Measurements from ENCODE around the gene NAPA.

NAPA gene

GRCh38 chr19:47467914-47468313 is 46.9 kb downstream of the NAPA start:
- no peaks in the 10 kb centered on the region for H3K9me3 ChIP-seq (ENCODE audit: insufficient read depth, low read depth, low read length)
- H4K20me1 ChIP-seq (ENCODE audit: insufficient read depth, low read length, poor library complexity, severe bottlenecking), result no peaks in the 10 kb centered on the region
- no peaks in the 10 kb centered on the region for H3K27me3 ChIP-seq (ENCODE audit: insufficient read depth, low read length, poor library complexity, severe bottlenecking)

GRCh38 chr19:47465957-47466356 is 48.9 kb downstream of the NAPA start:
- no peak overlapping the region for H3K9ac ChIP-seq (ENCODE audit: low read depth, low read length, poor library complexity, severe bottlenecking)

More at GRCh38 chr19:47467914-47468313, 46.9 kb downstream of the NAPA start:
- TF ChIP-seq EZH2phosphoT487 (IDR thresholded peaks at IDR 0.05; ENCODE audit: borderline replicate concordance) (no peak), CTCF (conservative IDR thresholded peaks at IDR 0.05; ENCODE audit: low read length) (no peak)
- Histone ChIP-seq H3K4me3 (ENCODE audit: low read length, poor library complexity, severe bottlenecking) (no peak overlapping the region), H3K9ac (ENCODE audit: low read depth, low read length, poor library complexity, severe bottlenecking) (no peak overlapping the region), H2AFZ (ENCODE audit: low read length) (no peak overlapping the region), H3K4me2 (ENCODE audit: low read depth, low read length, poor library complexity, severe bottlenecking) (no peak overlapping the region), H3K79me2 (ENCODE audit: insufficient read depth, low read length) (no peaks in the 10 kb centered on the region), H3K36me3 (ENCODE audit: insufficient read depth, low read length) (no peaks in the 10 kb centered on the region), H3F3A (ENCODE audit: low read depth) (no peaks in the 10 kb centered on the region), H3K4me1 (ENCODE audit: insufficient read depth, low read length, poor library complexity, severe bottlenecking) (no peaks in the 10 kb centered on the region), H3K9me2 (replicated peaks; ENCODE audit: low read depth, low read length) (no peaks in the 10 kb centered on the region)

GRCh38 chr19:47464675-47465419 is 50.0 kb downstream of the NAPA start:
- Histone ChIP-seq H3K9ac (ENCODE audit: low read depth, low read length, poor library complexity, severe bottlenecking) (no peak overlapping the region), H3K79me2 (ENCODE audit: insufficient read depth, low read length) (no peaks in the 10 kb centered on the region), H2AFZ (ENCODE audit: low read length) (no peak overlapping the region), H4K20me1 (ENCODE audit: insufficient read depth, low read length, poor library complexity, severe bottlenecking) (no peaks in the 10 kb centered on the region), H3K4me1 (ENCODE audit: insufficient read depth, low read length, poor library complexity, severe bottlenecking) (no peaks in the 10 kb centered on the region), H3K9me3 (ENCODE audit: insufficient read depth, low read depth, low read length) (no peaks in the 10 kb centered on the region), H3K4me3 (ENCODE audit: low read length, poor library complexity, severe bottlenecking) (no peak overlapping the region), H3K36me3 (ENCODE audit: insufficient read depth, low read length) (no peaks in the 10 kb centered on the region), H3K27me3 (ENCODE audit: insufficient read depth, low read length, poor library complexity, severe bottlenecking) (no peaks in the 10 kb centered on the region), H3K4me2 (ENCODE audit: low read depth, low read length, poor library complexity, severe bottlenecking) (no peak overlapping the region), H3F3A (ENCODE audit: low read depth) (no peaks in the 10 kb centered on the region), H3K9me2 (replicated peaks; ENCODE audit: low read depth, low read length) (no peaks in the 10 kb centered on the region)
- TF ChIP-seq CTCF (conservative IDR thresholded peaks at IDR 0.05; ENCODE audit: low read length) (no peak), EZH2phosphoT487 (IDR thresholded peaks at IDR 0.05; ENCODE audit: borderline replicate concordance) (no peak)

More at GRCh38 chr19:47465957-47466356, 48.9 kb downstream of the NAPA start:
- Histone ChIP-seq H2AFZ (ENCODE audit: low read length) (no peak overlapping the region), H3F3A (ENCODE audit: low read depth) (no peaks in the 10 kb centered on the region), H3K27me3 (ENCODE audit: insufficient read depth, low read length, poor library complexity, severe bottlenecking) (no peaks in the 10 kb centered on the region), H3K4me2 (ENCODE audit: low read depth, low read length, poor library complexity, severe bottlenecking) (no peak overlapping the region), H3K4me3 (ENCODE audit: low read length, poor library complexity, severe bottlenecking) (no peak overlapping the region), H3K9me2 (replicated peaks; ENCODE audit: low read depth, low read length) (no peaks in the 10 kb centered on the region), H4K20me1 (ENCODE audit: insufficient read depth, low read length, poor library complexity, severe bottlenecking) (no peaks in the 10 kb centered on the region), H3K9me3 (ENCODE audit: insufficient read depth, low read depth, low read length) (no peaks in the 10 kb centered on the region), H3K36me3 (ENCODE audit: insufficient read depth, low read length) (no peaks in the 10 kb centered on the region), H3K4me1 (ENCODE audit: insufficient read depth, low read length, poor library complexity, severe bottlenecking) (no peaks in the 10 kb centered on the region), H3K79me2 (ENCODE audit: insufficient read depth, low read length) (no peaks in the 10 kb centered on the region)
- TF ChIP-seq CTCF (conservative IDR thresholded peaks at IDR 0.05; ENCODE audit: low read length) (no peak), EZH2phosphoT487 (IDR thresholded peaks at IDR 0.05; ENCODE audit: borderline replicate concordance) (no peak)

Measured in Loucy (cell line).